Activated T-helper 1 cell treated with anti-CD3 and anti-CD28 coated beads, Interleukin-12 subunit alpha, Interleukin-12 subunit beta, Interleukin-2, Interleukin-4 antibody, amounts not matched to agents 30 ng/mL and 10 ng/mL and 1 ng/mL, durations not matched to agents 14 hours and 24 hours and 36 hours (primary cell): Measurements from ENCODE around the gene CD244. TPM values are rescaled to one million over a fixed set of nuclear protein-coding genes. Genes with fewer than 3 reads are reported as not detected.

Experiments
- DNase-seq: peaks from one replicate; pipeline ENCODE4 v3.0.0; 2021; ENCODE audit warnings: low spot score
- H3K27ac Mint-ChIP-seq: one replicate; pipeline ENCODE4 v1.8.0; 2021; ENCODE audit warnings: mild to moderate bottlenecking, mixed read lengths
- H3K27me3 Mint-ChIP-seq: one replicate; pipeline ENCODE4 v1.8.0; 2022; ENCODE audit warnings: mild to moderate bottlenecking, moderate library complexity, mixed read lengths; ENCODE audit not compliant: insufficient read depth
- H3K36me3 Mint-ChIP-seq: one replicate; pipeline ENCODE4 v1.8.0; 2021; ENCODE audit warnings: low read depth, mixed read lengths
- H3K4me1 Mint-ChIP-seq: one replicate; pipeline ENCODE4 v1.8.0; 2021; ENCODE audit warnings: low read depth, mixed read lengths
- H3K4me3 Mint-ChIP-seq: one replicate; pipeline ENCODE4 v1.8.0; 2021; ENCODE audit warnings: mild to moderate bottlenecking, moderate library complexity, mixed read lengths
- H3K9me3 Mint-ChIP-seq: one replicate; pipeline ENCODE4 v1.8.0; 2021; ENCODE audit warnings: mixed read lengths
- intact Hi-C: fragments of 100-400 bp; cut with micrococcal nuclease; formaldehyde crosslinking; loops from one replicate; pipeline ENCODE4 v1.15.1; 2024
- total RNA-seq: library from RNA; stranded (reverse); gene quantifications from 2 replicates; pipeline ENCODE4 v1.2.3, GENCODE V29; 2022

Gene CD244
- total RNA-seq, 1 donor from 2014 or later = 0.13 TPM

DNA sequence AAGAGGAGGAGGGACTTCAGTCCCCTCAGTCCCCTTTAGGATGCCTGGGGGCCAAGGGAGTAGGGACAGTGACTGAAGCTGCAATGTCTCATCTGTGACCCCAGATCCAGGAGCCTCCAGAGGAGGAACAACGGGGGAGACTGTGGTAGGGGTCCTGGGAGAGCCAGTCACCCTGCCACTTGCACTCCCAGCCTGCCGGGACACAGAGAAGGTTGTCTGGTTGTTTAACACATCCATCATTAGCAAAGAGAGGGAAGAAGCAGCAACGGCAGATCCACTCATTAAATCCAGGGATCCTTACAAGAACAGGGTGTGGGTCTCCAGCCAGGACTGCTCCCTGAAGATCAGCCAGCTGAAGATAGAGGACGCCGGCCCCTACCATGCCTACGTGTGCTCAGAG is 48.4 kb downstream of the CD244 start:
- no peak for DNase-seq
- Mint-ChIP-seq H3K9me3 (no peaks in the 10 kb centered on the region), H3K27me3 (peaks cover 6% of the 10 kb centered on the region), H3K4me3 (no peak overlapping the region), H3K27ac (no peak overlapping the region), H3K4me1 (peaks cover 20% of the 10 kb centered on the region), H3K36me3 (peaks cover 3% of the 10 kb centered on the region)
- intact Hi-C loops = no loop called here

DNA sequence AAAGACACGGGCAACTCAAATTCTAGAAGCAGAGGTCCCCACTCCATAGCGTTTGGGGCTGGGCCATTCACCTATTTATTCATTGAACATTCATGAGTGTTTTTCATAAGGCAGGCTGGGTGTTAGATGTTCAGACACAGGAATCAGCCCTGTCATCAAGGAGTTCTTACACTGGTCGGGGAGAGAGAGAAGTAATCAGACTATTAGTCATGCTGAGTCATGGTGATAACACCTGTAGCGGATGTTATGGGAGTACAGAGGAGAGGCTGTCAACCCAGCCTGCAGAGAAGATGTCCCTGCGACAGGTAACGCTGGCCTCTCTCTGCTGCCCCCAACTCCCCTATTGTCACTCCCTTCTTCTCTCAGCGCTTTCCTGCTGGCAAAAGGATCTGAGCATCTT is 49.5 kb downstream of the CD244 start:
- H3K27me3 Mint-ChIP-seq = peaks cover 6% of the 10 kb centered on the region
- peaks cover 3% of the 10 kb centered on the region for H3K36me3 Mint-ChIP-seq
- H3K27ac Mint-ChIP-seq = peak overlapping the region; percentile 38
- DNase-seq = no peak
- intact Hi-C loops = no loop called here
- no peak overlapping the region for H3K4me3 Mint-ChIP-seq
- H3K4me1 Mint-ChIP-seq = peaks cover 20% of the 10 kb centered on the region
- peaks cover 4% of the 10 kb centered on the region for H3K9me3 Mint-ChIP-seq

DNA sequence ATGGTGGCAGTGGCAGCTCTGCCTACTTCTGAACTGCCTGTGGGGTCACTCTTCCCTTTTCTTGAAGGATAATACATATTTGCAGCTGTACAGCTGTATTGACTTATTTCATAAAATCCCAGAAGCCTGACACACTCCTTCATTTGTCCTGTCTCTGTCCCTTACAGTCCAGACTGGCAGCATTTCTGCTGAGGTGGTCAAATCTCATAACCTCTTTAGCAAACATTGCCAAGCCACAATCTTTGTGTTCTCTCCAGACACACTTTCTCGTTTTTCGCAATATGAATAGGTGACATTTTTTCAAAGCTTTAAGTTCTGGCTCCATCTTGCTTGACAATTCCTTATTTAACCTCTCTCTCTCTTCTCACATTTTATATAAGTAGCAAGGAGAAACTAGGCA is 51.5 kb downstream of the CD244 start:
- DNase-seq = no peak
- H3K27ac Mint-ChIP-seq = no peak overlapping the region
- H3K9me3 Mint-ChIP-seq = peaks cover 17% of the 10 kb centered on the region
- H3K4me1 Mint-ChIP-seq = peaks cover 25% of the 10 kb centered on the region
- no peak overlapping the region for H3K4me3 Mint-ChIP-seq
- H3K27me3 Mint-ChIP-seq = peaks cover 9% of the 10 kb centered on the region
- intact Hi-C loops = no loop called here
- peaks cover 11% of the 10 kb centered on the region for H3K36me3 Mint-ChIP-seq

DNA sequence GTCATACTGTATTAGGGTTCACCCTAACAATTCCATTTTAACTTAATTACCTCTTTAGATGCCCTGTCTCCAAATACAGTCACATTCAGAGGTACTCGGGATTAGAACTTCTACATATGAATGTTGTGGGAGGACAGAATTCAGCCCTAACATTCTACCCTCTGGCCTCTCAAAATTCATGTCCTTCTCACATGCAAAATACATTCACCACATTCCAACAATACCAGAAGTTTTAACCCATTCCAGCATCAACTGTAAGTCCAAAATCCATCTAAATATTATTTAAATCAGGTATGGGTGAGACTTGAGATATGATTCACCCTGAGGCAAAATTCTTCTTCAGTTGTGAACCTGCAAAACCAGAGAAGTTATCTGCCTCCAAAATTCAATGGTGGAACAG is 52.2 kb downstream of the CD244 start:
- H3K27me3 Mint-ChIP-seq = peaks cover 10% of the 10 kb centered on the region
- no peak overlapping the region for H3K27ac Mint-ChIP-seq
- intact Hi-C loops = no loop called here
- DNase-seq = no peak
- no peak overlapping the region for H3K4me3 Mint-ChIP-seq
- H3K9me3 Mint-ChIP-seq = peaks cover 23% of the 10 kb centered on the region
- peaks cover 29% of the 10 kb centered on the region for H3K4me1 Mint-ChIP-seq
- peaks cover 15% of the 10 kb centered on the region for H3K36me3 Mint-ChIP-seq

DNA sequence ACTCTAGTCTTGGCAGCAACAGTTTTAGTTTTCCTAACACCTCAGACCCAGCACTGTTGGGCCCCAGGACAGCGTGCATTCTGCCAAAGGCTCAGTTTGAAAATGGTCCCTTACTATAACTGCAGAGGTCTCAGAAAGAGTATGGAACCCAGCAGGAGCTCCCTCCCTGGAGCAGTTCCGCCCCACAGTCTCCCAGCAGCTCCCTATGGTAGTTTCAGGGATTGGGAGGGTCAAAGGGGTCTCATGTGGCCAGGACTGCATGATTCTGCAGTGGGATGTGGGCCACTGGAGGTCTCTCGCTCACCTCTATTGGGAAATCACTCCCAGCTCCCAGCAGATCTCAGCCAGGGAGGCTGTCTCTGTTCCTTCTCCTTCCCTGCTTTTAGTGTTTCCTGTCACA is 54.4 kb downstream of the CD244 start:
- no peak for DNase-seq
- H3K36me3 Mint-ChIP-seq = peaks cover 20% of the 10 kb centered on the region
- peaks cover 37% of the 10 kb centered on the region for H3K9me3 Mint-ChIP-seq
- peaks cover 21% of the 10 kb centered on the region for H3K4me1 Mint-ChIP-seq
- H3K27me3 Mint-ChIP-seq = peaks cover 8% of the 10 kb centered on the region
- no peak overlapping the region for H3K4me3 Mint-ChIP-seq
- H3K27ac Mint-ChIP-seq = no peak overlapping the region
- intact Hi-C loops = no loop called here

DNA sequence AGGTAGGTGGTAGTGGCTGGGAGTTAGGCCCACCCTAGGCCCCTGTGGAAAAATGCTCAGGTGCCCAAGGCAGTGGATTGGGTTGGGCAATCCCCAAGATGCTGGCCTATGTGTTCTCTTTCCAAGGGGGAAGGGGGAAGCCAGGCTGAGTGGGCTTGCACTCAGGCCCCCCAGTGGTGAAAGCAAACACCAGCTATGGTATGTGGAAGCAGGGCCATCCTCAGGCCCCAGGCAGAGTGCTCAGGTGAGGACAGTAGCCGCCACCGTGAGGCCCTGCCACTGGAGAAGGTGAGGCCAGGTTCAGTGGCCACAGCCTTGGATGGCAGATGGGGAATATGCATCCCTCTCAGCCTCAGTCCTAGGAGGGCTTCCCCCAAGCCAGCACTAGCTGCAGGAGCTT is 54.9 kb downstream of the CD244 start:
- Mint-ChIP-seq H3K9me3 (peaks cover 37% of the 10 kb centered on the region), H3K4me3 (no peak overlapping the region), H3K27me3 (peaks cover 8% of the 10 kb centered on the region), H3K4me1 (peaks cover 15% of the 10 kb centered on the region), H3K36me3 (peaks cover 20% of the 10 kb centered on the region), H3K27ac (no peak overlapping the region)
- intact Hi-C loops = no loop called here
- no peak for DNase-seq

DNA sequence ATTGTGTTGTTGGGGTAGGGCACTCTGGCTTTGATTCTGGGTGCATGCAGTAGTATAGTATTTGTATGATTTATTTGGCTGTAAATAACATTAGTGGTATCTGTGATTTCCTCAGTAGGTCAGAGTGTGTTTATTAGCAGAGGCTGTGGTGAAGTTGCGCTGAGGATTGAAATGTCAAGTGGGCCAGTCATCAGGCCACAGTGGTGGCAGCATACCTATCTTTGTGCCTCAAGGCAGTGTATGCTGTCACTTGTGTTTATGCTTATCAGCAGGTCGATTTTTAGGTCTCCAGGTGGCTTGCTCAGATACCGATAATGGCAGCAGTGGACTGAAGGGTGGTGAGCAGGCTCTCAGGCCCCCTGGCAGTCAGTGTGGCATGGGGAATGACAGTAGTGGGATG is 55.4 kb downstream of the CD244 start:
- Mint-ChIP-seq H3K4me1 (peaks cover 15% of the 10 kb centered on the region), H3K27ac (no peak overlapping the region), H3K36me3 (peaks cover 22% of the 10 kb centered on the region), H3K4me3 (no peak overlapping the region), H3K27me3 (peaks cover 8% of the 10 kb centered on the region), H3K9me3 (peaks cover 39% of the 10 kb centered on the region)
- no peak for DNase-seq
- intact Hi-C loops = no loop called here

DNA sequence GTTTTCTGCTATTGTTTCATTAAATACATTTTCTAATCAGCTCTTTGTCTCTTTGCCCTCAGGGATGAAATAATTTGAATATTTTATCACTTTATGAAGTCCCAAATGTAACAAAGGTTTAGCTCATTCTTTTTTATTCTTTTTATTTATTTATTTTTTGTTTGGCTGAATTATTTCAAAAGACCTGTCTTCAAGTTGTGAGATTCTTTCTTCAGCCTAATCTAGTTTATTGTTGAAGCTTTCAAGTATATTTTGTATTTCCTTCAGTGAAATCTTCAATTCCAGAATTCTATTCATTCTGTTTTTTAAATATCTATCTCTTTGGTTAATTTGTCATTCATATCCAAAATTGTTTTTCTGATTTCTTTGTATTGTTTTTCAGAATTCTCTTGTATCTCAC is 55.9 kb downstream of the CD244 start:
- no peak overlapping the region for H3K4me3 Mint-ChIP-seq
- intact Hi-C loops = no loop called here
- peaks cover 8% of the 10 kb centered on the region for H3K27me3 Mint-ChIP-seq
- DNase-seq = no peak
- peaks cover 22% of the 10 kb centered on the region for H3K36me3 Mint-ChIP-seq
- peaks cover 39% of the 10 kb centered on the region for H3K9me3 Mint-ChIP-seq
- H3K4me1 Mint-ChIP-seq = peaks cover 15% of the 10 kb centered on the region
- H3K27ac Mint-ChIP-seq = no peak overlapping the region

DNA sequence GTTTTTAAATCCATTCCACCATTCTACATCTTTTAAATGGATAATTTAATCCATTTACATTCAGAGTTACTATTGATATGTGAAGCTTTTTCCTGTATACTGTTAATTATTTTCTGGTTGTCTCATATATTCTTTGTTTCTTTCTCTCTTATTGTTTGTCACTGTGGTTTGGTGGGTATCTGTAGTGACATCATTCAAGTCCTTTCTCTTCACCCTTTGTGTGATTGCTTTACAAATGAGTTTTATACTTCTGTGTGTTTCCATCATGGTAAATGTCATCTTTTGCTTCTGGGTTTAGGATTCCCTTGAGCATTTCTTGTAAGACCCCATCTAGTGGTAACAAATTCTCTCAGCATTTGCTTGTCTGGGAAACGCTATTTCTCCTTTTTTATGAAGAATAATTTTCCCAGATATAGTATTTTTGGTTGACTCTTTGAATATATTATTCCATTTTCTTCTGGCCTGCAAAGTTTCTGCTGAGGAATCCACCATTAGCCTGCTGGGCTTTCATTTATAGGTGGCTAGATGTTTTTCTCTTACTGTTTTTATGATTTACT is 56.5 kb downstream of the CD244 start:
- peaks cover 22% of the 10 kb centered on the region for H3K36me3 Mint-ChIP-seq
- intact Hi-C loops = no loop called here

DNA sequence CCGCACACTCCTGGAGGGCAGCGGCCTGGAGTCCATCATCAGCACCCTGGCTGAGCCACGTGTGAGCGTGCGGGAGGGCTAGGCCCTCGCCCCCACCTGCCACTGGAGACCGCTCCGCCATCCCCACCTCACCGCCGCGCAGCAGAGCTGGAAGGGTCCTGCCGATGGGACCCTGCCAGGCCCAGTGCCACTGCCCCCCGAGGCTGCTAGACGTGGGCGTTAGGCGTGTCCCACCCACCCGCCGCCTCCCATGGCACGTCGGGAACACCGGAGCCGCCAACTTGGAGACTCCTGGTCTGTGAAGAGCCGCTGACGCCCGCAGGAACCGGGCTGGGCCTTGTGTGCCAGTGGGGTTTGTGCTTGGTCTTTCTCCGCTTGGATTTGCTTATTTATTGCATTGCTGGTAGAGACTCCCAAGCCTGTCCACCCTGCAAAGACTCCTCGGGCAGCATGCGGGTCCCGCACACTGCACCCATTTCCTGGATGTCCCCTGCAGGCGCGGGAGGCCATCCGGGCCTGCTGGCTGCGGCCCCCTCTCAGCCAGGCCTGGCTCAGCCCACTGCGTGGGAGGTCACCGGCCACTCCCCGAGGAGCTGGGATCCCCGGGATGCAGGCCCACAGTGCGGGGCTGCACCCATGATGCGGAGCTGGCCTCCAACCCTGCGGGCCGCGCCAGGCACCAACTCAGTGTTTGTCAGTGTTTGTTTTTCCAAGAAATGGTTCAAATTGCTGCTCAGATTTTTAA is 60.7 kb downstream of the CD244 start:
- Mint-ChIP-seq H3K4me3 (no peak overlapping the region), H3K36me3 (peaks cover 23% of the 10 kb centered on the region), H3K27me3 (peaks cover 6% of the 10 kb centered on the region), H3K27ac (no peak overlapping the region), H3K4me1 (peaks cover 55% of the 10 kb centered on the region), H3K9me3 (peaks cover 31% of the 10 kb centered on the region)
- intact Hi-C loops = loop anchor here (2.0 kb wide), 1 partner anchor 75 kb away; no protein-coding TSS in a partner anchor
- DNase-seq = no peak

More for the DNA sequence above, 56.5 kb downstream of the CD244 start:
- DNase-seq = no peak
- Mint-ChIP-seq H3K4me3 (no peak overlapping the region), H3K4me1 (peaks cover 16% of the 10 kb centered on the region), H3K27ac (no peak overlapping the region), H3K27me3 (peaks cover 8% of the 10 kb centered on the region), H3K9me3 (peaks cover 39% of the 10 kb centered on the region)

DNA sequence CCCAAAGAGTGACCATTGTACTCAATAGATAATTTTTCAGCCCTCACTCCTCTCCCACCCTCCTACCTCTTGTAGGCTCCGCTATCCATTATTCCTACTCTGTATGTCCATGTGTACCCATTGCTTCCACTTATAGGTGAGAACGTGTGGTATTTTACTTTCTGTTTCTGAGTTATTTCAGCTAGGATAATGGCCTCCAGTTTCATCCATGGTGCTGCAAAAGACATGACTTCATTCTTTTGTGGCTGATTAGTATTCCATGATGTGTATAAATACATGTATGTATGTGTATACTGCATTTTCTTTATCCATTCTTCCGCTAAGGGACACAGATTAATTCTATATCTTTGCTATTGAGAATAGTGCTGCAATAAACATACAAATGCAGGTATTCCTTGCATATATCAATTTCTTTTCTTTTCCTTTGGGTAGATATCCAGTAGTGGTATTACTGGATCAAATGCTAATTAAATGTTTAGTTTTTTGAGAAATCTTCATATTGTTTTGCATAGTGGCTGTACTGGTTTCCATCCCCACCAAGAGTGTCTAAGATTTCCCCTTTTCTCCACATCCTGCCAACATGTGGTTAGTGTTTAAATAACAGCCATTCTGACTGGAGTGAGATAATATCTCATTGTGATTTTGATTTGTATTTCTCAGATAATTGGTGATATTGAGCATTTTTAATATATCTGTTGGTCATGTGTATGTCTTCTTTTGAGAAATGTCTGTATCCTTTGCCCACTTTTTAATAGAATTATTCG is 61.9 kb downstream of the CD244 start:
- Mint-ChIP-seq H3K27ac (peak overlapping the region; percentile 47), H3K9me3 (peaks cover 19% of the 10 kb centered on the region), H3K27me3 (peaks cover 2% of the 10 kb centered on the region), H3K36me3 (peaks cover 14% of the 10 kb centered on the region), H3K4me1 (peaks cover 60% of the 10 kb centered on the region), H3K4me3 (peak overlapping the region; percentile 60)
- intact Hi-C loops = loop anchor here (2.0 kb wide), 1 partner anchor 74 kb away; no protein-coding TSS in a partner anchor
- DNase-seq = no peak

DNA sequence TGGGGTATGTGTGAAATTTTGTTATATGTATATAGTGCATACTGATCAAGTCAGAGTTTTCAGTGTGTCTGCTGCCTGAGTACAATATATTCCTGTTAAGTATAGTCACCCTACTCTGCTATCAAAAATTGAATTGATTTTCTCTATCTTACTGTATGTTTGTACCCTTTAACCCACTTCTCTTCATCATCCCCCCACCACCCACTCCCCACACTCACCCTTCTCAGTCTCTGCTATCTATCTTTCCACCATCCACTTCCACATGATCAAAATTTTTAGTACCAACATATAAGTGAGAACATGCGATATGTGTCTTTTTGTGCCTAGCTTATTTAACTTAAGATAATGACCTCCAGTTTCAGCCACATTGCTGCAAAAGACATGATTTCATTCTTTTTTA is 62.5 kb downstream of the CD244 start:
- H3K4me1 Mint-ChIP-seq = peaks cover 65% of the 10 kb centered on the region
- intact Hi-C loops = loop anchor here (2.0 kb wide), 1 partner anchor 73 kb away; no protein-coding TSS in a partner anchor
- no peak for DNase-seq
- H3K27ac Mint-ChIP-seq = peak overlapping the region; percentile 6
- H3K4me3 Mint-ChIP-seq = peak overlapping the region; percentile 1
- peaks cover 18% of the 10 kb centered on the region for H3K9me3 Mint-ChIP-seq
- peaks cover 2% of the 10 kb centered on the region for H3K27me3 Mint-ChIP-seq
- H3K36me3 Mint-ChIP-seq = peaks cover 11% of the 10 kb centered on the region

DNA sequence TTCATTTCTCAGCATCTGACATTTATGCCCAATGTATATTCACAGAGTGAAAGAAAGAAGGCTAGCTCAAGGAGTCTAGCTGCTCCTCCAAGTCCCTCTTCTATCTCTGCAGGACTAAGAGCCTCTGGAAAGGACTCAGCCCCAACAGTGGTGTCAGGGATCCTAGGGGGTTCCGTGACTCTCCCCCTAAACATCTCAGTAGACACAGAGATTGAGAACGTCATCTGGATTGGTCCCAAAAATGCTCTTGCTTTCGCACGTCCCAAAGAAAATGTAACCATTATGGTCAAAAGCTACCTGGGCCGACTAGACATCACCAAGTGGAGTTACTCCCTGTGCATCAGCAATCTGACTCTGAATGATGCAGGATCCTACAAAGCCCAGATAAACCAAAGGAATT is 63.0 kb downstream of the CD244 start:
- Mint-ChIP-seq H3K4me1 (peaks cover 70% of the 10 kb centered on the region), H3K9me3 (peaks cover 15% of the 10 kb centered on the region), H3K27me3 (peaks cover 3% of the 10 kb centered on the region), H3K36me3 (peaks cover 6% of the 10 kb centered on the region), H3K27ac (no peak overlapping the region), H3K4me3 (peak overlapping the region; percentile 40)
- no peak for DNase-seq
- intact Hi-C loops = loop anchor here (2.0 to 10.0 kb wide), 2 partner anchors 73 to 455 kb away; partner anchors contain the start of genes COPA and NCSTN
